ENCODE results near the gene SS18L1.

Gene SS18L1

GRCh38 chr20:62168890-62169435, 25.4 kb downstream of the SS18L1 start:
- DNase-seq (ENCODE audit: low read depth in 2 of 3, low spot score in 1 of 3), result no peak

- no peak for DNase-seq (ENCODE audit: low read depth in 2 of 3, low spot score in 1 of 3)
Observed at GRCh38 chr20:62170536-62170935, 27.0 kb downstream of the SS18L1 start.

DNA sequence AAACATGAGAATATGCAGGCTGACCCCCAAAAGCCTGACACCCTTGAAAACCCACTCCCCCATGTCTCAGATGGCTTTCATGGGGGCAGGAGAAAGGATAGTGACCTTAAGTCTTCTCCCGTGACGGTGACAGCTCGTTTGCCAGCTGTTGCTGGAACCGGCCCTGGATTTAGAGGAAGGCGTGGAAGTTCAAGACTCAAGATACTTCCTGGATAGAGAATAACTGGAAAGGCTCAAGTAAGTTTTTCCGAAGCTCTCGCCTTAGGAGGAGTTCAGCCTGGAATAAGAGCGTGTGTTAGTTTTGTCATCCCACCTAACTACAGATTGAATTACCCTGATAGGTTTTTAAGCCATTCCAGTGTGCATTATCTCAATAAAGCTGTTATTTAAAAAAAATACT, 27.7 kb downstream of the SS18L1 start:
- DNase-seq (ENCODE audit: low read depth in 2 of 3, low spot score in 1 of 3), result no peak

- no peak for DNase-seq (ENCODE audit: low read depth in 2 of 3, low spot score in 1 of 3)
Observed at GRCh38 chr20:62172666-62173065, 29.1 kb downstream of the SS18L1 start.

DNA sequence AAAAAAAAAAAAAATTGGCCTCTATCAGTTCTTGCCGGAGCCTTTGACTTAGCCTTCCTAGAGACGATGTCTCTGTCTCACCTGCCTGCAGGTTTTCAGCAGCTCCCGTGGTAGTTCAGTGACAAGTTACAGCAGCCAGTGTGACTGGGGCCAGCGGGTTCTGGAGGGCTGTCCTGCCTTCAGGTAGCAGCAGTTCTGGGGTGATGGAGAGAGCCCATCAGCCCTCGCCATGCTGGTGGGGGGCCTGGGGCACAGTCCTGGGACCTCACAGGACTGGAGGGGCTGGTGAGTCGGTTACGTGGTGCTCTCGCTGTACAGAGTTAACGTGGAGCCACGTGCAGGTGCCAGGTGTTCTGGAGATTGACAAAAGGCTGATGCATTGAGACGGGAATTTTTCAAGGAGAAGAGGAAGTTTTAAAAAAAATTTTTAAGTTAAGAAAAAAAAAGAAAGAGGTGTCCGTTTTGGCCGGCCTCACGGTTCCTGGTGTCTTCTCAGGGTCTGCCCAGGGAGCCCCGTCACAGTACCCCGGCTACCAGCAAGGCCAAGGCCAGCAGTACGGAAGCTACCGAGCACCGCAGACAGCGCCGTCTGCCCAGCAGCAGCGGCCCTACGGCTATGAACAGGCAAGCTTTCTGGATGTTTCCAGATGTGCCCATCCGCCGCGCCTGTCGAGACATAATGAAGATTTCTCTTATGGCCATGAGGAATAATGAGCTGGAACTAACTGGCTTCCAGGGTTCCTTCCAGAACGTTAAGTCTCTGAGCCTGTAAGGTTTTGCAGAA, 30.6 kb downstream of the SS18L1 start:
- DNase-seq (ENCODE audit: low read depth in 2 of 3, low spot score in 1 of 3), result no peak

DNA sequence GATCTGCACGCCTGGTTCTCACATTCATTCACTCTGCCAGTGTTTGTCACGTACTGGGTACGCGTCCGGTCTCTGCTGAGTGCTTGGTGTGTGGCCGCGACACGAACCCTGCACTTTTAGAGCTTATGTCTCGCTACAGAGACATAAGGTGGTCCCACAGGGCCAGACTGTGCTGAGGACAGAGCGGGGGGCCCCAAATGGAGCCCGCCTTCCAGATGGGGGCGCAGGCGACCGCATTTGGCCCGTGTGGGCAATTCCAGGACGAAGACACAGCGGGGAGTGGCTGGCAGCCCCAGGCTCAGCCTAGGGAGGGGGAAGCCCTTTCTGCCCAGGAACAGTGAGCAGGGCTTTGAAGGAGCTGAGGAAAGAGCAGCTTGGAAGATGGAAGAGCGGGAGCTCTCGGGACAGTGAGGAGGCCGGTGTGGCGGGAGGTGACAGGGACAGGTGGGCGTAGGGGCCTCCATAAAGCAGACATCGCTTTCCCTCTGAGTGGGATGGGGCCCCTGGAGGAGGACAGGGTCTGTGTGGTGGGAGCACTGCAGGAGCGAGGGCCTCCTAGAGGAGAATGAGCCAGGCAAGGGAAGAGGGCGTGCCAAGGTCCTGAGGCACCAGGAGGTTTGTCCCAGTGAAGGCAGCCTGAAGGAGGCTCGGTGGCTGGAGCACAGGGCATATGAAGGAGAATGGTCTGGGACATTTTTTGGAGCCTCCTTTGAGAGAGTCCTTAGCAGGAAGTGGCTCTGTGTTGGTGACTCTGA, 31.5 kb downstream of the SS18L1 start:
- no peak for DNase-seq (ENCODE audit: low read depth in 2 of 3, low spot score in 1 of 3)

DNA sequence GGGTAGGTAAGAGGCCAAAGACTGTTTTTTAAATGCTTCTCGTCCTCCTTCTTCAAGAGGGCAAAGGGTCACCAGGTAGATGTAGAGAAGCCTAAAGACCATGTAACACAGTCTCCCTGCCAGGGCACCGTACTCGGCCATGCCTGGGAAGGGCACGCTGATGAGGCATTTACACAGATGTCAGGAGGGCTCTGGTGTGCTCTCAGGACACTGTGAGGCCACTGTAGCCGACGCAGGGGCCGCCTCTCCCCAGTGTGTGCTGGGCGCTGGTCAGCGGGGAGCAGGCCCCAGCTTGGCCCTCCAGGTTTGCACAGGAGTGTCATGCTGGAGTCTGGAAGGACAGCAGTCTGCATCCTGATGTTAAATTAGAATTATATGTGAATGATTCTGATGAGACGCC, 32.1 kb downstream of the SS18L1 start:
- no peak for DNase-seq (ENCODE audit: low read depth in 2 of 3, low spot score in 1 of 3)

DNA sequence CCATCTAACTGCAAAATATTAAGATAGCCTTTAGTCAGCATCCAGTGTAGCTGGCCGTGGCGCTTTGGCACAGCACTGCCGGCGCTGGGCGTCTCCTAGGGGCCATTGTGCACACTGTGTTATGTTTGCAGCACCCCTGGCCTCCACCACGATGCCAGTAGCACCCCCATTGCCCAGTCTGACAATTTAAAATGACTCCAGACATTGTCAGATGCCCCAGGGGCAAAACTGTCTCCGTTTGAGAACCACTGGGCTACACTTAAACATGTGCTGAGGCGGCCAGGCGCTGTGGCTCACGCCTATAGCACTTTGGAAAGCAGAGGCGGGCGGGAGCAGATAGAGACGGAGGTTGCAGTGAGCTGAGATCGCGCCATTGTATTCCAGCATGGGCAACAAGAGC, 33.3 kb downstream of the SS18L1 start:
- DNase-seq (ENCODE audit: low read depth in 2 of 3, low spot score in 1 of 3), result no peak

- DNase-seq (ENCODE audit: low read depth in 2 of 3, low spot score in 1 of 3), result no peak
Observed at GRCh38 chr20:62177307-62177706, 33.7 kb downstream of the SS18L1 start.

GRCh38 chr20:62178316-62179161, 35.0 kb downstream of the SS18L1 start:
- DNase-seq (ENCODE audit: low read depth in 2 of 3, low spot score in 1 of 3), result no peak

DNA sequence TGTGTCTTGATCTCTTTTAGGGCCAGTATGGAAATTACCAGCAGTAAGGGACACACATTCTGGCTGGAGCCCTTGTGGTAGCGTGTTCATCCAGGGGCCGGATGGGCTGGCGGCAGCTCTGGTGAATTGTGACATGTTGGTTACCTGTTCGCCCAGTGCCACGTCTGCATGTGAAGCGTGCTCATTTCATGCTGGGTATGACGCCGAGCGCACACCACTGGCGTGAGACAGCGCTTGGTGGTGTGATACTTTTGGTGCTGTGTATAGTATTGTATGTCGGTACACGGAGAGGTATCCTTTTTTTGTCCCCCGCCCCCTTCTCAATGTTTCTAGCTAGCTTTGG, 35.6 kb downstream of the SS18L1 start:
- DNase-seq (ENCODE audit: low read depth in 2 of 3, low spot score in 1 of 3), result no peak

GRCh38 chr20:62181808-62182207, 38.2 kb downstream of the SS18L1 start:
- no peak for DNase-seq (ENCODE audit: low read depth in 2 of 3, low spot score in 1 of 3)

DNA sequence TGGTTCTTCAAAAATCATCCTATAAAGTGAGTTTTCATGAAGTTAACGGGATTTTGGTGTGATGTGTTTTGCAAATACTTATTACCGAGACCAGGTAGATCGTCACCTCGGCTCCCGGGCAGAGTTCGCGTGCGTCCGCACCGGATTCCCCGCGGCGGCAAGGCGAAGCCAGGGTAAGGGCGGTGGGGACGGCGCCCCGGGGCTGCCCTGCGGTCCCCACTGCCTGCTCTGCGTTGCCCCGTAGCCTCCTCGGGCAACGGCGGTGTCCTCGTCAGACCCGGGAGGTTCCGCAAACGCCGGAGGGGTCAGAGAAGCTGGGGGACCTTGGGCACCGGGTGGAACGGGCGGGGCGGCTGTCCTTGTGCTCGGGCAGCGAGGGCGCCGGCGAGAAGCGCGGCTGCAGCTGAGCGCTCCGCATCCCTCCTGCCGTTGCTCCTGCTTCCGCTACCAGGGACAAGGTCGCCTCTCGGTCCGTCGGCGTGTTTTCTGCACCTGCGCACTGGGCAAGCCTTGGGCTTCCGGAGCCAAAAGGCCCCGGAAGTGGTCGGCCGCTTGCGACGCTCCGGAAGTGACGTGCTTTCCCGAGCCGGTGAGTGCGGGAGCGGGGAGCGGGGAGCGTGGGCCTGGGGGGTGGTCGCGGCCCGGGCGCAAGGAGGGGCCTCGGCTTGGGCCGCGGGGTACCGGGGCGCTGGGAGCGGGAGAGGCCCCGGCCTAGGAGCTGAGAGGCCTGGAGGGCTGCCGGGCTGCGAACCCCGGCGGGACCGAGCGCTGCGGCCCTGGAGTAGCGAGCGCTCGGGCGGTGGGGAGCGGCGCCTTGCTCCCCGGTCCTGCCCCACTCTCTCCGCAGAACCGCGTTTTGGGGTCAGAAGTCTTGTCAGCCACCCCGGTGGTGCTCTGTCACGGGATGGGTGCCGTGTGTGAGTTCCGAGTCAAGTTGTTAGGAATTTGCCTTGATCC, 39.2 kb downstream of the SS18L1 start, which contains the start of gene MTG2:
Gene MTG2, plus strand, starts transcription at position 560 of the 957 bp plus-strand sequence. CDS start 10,393 bp downstream, outside the sequence.
- DNase-seq (ENCODE audit: low read depth in 2 of 3, low spot score in 1 of 3), result peak; percentile 83 to 92 (median 92)

DNA sequence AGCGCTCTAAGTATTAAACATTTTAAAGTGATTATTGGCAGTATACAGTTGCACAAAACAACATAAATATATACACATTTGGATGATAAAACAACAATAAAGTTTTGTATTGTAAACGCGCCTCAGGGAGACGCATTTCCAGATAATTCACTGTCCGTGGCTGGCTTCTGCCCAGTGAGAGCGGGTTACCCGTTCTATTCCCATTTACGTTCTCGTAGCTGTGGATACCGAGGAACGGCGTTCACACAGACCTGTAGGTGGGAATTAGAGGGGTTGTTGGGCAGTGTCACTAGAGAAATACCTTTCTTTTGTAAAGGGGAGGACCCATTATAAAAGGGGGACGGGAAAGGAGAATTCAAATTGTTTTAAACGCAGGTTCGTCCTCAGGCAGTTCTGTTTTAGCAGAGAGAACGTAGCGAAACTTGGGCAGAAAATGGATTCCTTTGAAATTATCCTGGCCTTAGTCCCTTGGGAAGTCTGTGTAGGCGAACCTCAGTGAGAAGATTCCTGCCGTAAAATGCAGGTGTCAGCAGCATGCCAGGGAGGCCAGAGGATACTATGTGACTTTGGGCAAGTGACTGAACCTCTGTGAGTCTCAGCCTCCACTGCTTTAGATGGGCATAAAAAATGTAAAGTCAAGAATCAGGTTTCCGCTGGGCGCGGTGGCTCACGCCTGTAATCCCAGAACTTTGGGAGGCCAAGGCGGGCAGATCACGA, 40.0 kb downstream of the SS18L1 start:
- no peak for DNase-seq (ENCODE audit: low read depth in 2 of 3, low spot score in 1 of 3)

- DNase-seq (ENCODE audit: low read depth in 2 of 3, low spot score in 1 of 3), result no peak
Observed at GRCh38 chr20:62186096-62186426, 42.5 kb downstream of the SS18L1 start.

DNA sequence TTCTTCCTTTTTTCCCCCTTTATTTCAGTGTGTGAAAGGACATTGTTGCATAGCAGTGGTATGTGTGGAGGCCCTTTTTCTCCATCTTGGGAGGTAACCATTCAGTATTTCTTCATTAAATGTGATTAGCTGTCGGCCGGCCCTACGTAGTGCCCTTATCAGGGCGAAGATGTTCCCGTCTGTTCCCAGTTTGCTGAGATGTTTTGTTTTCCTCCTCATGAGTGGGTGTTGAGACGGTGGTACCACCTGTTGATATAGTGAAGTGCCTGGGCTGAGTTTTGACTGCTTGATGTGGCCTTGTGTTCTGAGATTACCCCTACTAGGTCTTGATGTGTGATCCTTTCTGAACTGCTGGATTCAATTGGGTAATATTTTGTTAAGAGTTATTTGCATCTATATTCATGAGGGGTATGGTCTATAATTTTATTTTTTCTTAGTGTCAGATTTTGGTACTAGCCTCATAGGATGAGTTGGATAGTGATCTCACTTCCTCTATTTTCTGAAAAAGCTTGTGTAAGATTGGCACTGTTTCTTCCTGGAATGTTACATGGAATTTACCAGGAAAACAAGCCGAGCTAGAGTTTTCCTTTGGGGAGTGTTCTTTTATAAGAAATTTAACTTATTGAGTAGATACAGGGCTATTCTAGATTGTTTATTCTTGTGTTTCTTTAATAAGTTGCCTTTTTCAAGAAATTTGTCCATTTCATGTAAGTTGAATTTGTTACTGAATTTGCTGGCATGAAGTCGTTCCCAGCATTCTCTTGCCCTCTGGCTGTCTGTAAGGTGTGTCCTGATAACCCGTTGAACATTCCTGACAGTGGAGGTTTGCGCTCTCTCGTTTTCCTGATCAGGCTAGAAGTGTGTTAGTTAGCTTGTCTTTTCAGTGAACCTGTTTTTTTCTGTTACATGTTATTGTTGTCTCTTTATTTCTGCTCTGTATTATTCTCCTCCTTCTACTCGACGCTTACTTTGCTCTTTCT, 43.6 kb downstream of the SS18L1 start:
- DNase-seq (ENCODE audit: low read depth in 2 of 3, low spot score in 1 of 3), result no peak

GRCh38 chr20:62190639-62191411, 47.3 kb downstream of the SS18L1 start:
- no peak for DNase-seq (ENCODE audit: low read depth in 2 of 3, low spot score in 1 of 3)
